Measurements from ENCODE around the gene AEBP2.
A peak's percentile ranks its signal among the peaks of the same experiment; 100 is the strongest.
"Not testable (repeated sequence)": the region's sequence is repeated elsewhere in the genome, so short reads cannot be mapped to it uniquely, and the experiment has no call there.

The AEBP2 gene

GRCh38 chr12:19421503-19422282, 17.6 kb upstream of the AEBP2 start:
- DNase-seq (ENCODE audit: low spot score) = no peak

GRCh38 chr12:19423166-19423930, 15.9 kb upstream of the AEBP2 start:
- DNase-seq (ENCODE audit: low spot score) = no peak

GRCh38 chr12:19428246-19428645, 11.0 kb upstream of the AEBP2 start:
- DNase-seq (ENCODE audit: low spot score) = no peak

GRCh38 chr12:19429491-19429890, 9.8 kb upstream of the AEBP2 start:
- not testable (repeated sequence) for DNase-seq (ENCODE audit: low spot score)

- DNase-seq (ENCODE audit: low spot score) = no peak
Measured at GRCh38 chr12:19430988-19431387, 8.3 kb upstream of the AEBP2 start.

GRCh38 chr12:19431407-19432308, 7.6 kb upstream of the AEBP2 start:
- DNase-seq (ENCODE audit: low spot score) = peak; percentile 56

- DNase-seq (ENCODE audit: low spot score) = no peak
Measured at GRCh38 chr12:19432309-19433170, 6.8 kb upstream of the AEBP2 start.

GRCh38 chr12:19434538-19434937, 4.8 kb upstream of the AEBP2 start:
- DNase-seq (ENCODE audit: low spot score) = no peak

- no peak for DNase-seq (ENCODE audit: low spot score)
Measured at GRCh38 chr12:19435831-19436497, 3.3 kb upstream of the AEBP2 start.

GRCh38 chr12:19436931-19437330, 2.4 kb upstream of the AEBP2 start:
- DNase-seq (ENCODE audit: low spot score) = no peak

GRCh38 chr12:19437996-19438395, 1.3 kb upstream of the AEBP2 start:
- no peak for DNase-seq (ENCODE audit: low spot score)

- DNase-seq (ENCODE audit: low spot score) = peak; percentile 42
Measured at GRCh38 chr12:19440019-19440858, 947 bp downstream of the AEBP2 start.

GRCh38 chr12:19440916-19441315, 1.6 kb downstream of the AEBP2 start:
- no peak for DNase-seq (ENCODE audit: low spot score)

GRCh38 chr12:19443585-19443984, 4.3 kb downstream of the AEBP2 start:
- no peak for DNase-seq (ENCODE audit: low spot score)

- no peak for DNase-seq (ENCODE audit: low spot score)
Measured at GRCh38 chr12:19444097-19444496, 4.8 kb downstream of the AEBP2 start.

GRCh38 chr12:19447386-19447785, 8.1 kb downstream of the AEBP2 start:
- DNase-seq (ENCODE audit: low spot score) = no peak

- no peak for DNase-seq (ENCODE audit: low spot score)
Measured at GRCh38 chr12:19449814-19450213, 10.5 kb downstream of the AEBP2 start.

GRCh38 chr12:19450362-19450761, 11.1 kb downstream of the AEBP2 start:
- DNase-seq (ENCODE audit: low spot score) = no peak

- DNase-seq (ENCODE audit: low spot score) = no peak
Measured at GRCh38 chr12:19451196-19451595, 11.9 kb downstream of the AEBP2 start.

- no peak for DNase-seq (ENCODE audit: low spot score)
Measured at GRCh38 chr12:19453961-19454360, 14.7 kb downstream of the AEBP2 start.

Measured in kidney tubule cell (primary cell).